Keratinocyte (primary cell): ENCODE measurements around the gene ZMIZ1. TPM values are rescaled to one million over a fixed set of nuclear protein-coding genes. Genes with fewer than 3 reads are reported as not detected.

ENCODE experiments used
- DNase-seq: peaks from one replicate; pipeline ENCODE4 v3.0.0-alpha.2; 2011; ENCODE audit warnings: low read depth, missing footprints, low spot score
- FAIRE-seq: peaks from 2 replicates; lab custom pipeline; 2011; peaks lifted over from hg19 to GRCh38; lab: Jason Lieb, UNC
- H2AFZ ChIP-seq: 2 replicates; pipeline ENCODE4 v1.6.0; 2012; ENCODE audit warnings: low read length, control low read depth, inconsistent platforms; ENCODE audit not compliant: control insufficient read depth
- H3K27ac ChIP-seq: 2 replicates; pipeline ENCODE4 v1.5.1; 2011; ENCODE audit warnings: low read length; ENCODE audit not compliant: control insufficient read depth, insufficient read depth
- H3K27me3 ChIP-seq: 3 replicates; pipeline ENCODE4 v1.6.0; 2011; ENCODE audit warnings: low read length; ENCODE audit not compliant: control insufficient read depth, insufficient read depth; ENCODE audit errors: extremely low read depth
- H3K36me3 ChIP-seq, 2 experiments: 2 replicates in 1 of 2; 3 replicates in 1 of 2; pipeline ENCODE4 v1.5.1; 2011; ENCODE audit warnings: low read length in 2 of 2, mild to moderate bottlenecking in 1 of 2; ENCODE audit not compliant: control insufficient read depth in 2 of 2, insufficient read depth in 2 of 2; ENCODE audit errors: extremely low read depth in 1 of 2
- H3K4me1 ChIP-seq: 3 replicates; pipeline ENCODE4 v1.5.1; 2011; ENCODE audit warnings: low read length; ENCODE audit not compliant: control insufficient read depth, insufficient read depth; ENCODE audit errors: extremely low read depth
- H3K4me2 ChIP-seq: 3 replicates; pipeline ENCODE4 v1.6.0; 2011; ENCODE audit warnings: low read depth, low read length; ENCODE audit not compliant: control insufficient read depth, insufficient read depth; ENCODE audit errors: extremely low read depth
- H3K4me3 ChIP-seq, 3 experiments: fragments of 200-600 bp in 1 of 3; sonication (generic) in 1 of 3; 2 replicates in 2 of 3; 3 replicates in 1 of 3; pipeline ENCODE4 v1.5.1; 2011 to 2016; ENCODE audit warnings: low read length in 3 of 3, mild to moderate bottlenecking in 3 of 3, control low read depth in 2 of 3, inconsistent platforms in 1 of 3, low read depth in 1 of 3, mixed read lengths in 1 of 3, mixed run types in 1 of 3, moderate library complexity in 1 of 3; ENCODE audit not compliant: control insufficient read depth in 2 of 3, insufficient read depth in 2 of 3; ENCODE audit errors: extremely low read depth in 1 of 3
- H3K79me2 ChIP-seq: 2 replicates; pipeline ENCODE4 v1.6.0; 2012; ENCODE audit warnings: low read length; ENCODE audit not compliant: control insufficient read depth, insufficient read depth
- H3K9ac ChIP-seq: 3 replicates; pipeline ENCODE4 v1.6.0; 2011; ENCODE audit warnings: low read length; ENCODE audit not compliant: control insufficient read depth, insufficient read depth; ENCODE audit errors: extremely low read depth
- H3K9me1 ChIP-seq: 3 replicates; pipeline ENCODE4 v1.6.0; 2011; ENCODE audit warnings: low read length; ENCODE audit not compliant: control insufficient read depth, insufficient read depth; ENCODE audit errors: extremely low read depth
- H3K9me3 ChIP-seq: 2 replicates; pipeline ENCODE4 v1.5.1; 2012; ENCODE audit warnings: low read depth, low read length; ENCODE audit not compliant: control insufficient read depth
- H4K20me1 ChIP-seq: 3 replicates; pipeline ENCODE4 v1.6.0; 2011; ENCODE audit warnings: low read length; ENCODE audit not compliant: control insufficient read depth, insufficient read depth; ENCODE audit errors: extremely low read depth
- EZH2 ChIP-seq: IDR thresholded peaks from one replicate; pipeline ENCODE4 v1.6.1; 2012; ENCODE audit warnings: inconsistent platforms, mild to moderate bottlenecking, low read length, moderate library complexity
- dilution Hi-C: fragments of 300-500 bp; cut with MboI; formaldehyde crosslinking; loops from one replicate; pipeline ENCODE4 v1.7.0; 2020; ENCODE audit warnings: low sequenced_read_pairs; ENCODE audit not compliant: extremely low pct_ligation_motif_present
- polyA plus RNA-seq, 5 experiments: library from polyadenylated mRNA; depleted of rRNA in 3 of 5; stranded (reverse) in 3 of 5; stranded (forward) in 1 of 5; unstranded in 1 of 5; fragments of >200 nt; gene quantifications; 1 replicate in 1 of 5; 2 replicates in 3 of 5; 3 replicates in 1 of 5; pipeline versions ENCODE4 v1.2.1 to v1.2.3, GENCODE V29; 2011 to 2012; ENCODE audit warnings: missing spikeins in 2 of 5, low read depth in 1 of 5, low replicate concordance in 1 of 5
- TF ChIP-seq, protein P1 (sequence below), 3 experiments: IDR thresholded peaks in 1 of 3; conservative IDR thresholded peaks in 1 of 3; optimal IDR thresholded peaks in 1 of 3; 2 replicates in 2 of 3; 3 replicates in 1 of 3; pipeline versions ENCODE3 to v1.5.1; 2011; ENCODE audit warnings: low read length in 3 of 3, mild to moderate bottlenecking in 3 of 3, moderate library complexity in 2 of 3, control low read depth in 1 of 3, inconsistent platforms in 1 of 3; ENCODE audit not compliant: insufficient read depth in 2 of 3; ENCODE audit errors: extremely low read depth in 1 of 3

ZMIZ1 gene
- polyA plus RNA-seq, 1 donor (not counting 4 experiments of a cell fraction or from before 2014, with no cell fraction given): 1.8 TPM

DNA sequence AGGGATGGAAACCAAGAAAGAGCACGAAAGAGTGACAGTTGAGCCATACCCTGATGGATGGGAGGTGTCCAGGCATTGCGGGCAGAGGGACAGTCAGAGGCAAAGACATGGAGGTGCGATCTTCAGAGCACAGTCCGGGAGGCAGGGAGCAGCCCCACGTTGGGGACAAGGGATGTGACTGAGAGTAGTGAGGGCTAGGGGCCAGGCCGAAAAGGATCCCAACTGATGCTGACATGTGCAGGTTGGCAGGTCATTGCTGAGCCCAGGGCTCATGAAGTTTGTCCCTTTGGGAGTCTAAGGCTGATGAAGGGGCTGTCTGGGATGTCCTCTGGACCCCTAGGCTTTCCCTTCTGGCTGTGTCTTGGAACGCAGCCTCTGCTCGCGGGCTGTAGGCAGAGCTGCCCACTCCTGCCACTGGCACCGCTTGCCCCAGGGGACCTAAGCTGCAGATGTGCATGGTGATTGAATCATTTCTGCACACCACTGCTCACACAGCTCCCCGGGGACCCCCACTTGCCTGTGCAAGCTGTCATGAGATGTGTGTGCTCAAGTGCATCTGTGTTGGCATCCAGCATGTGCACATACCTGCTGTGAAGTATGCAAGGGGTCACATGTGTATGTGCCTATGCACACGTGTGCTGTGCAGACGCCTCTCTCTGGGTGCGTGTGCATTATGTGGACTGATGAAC is 125.1 kb downstream of the ZMIZ1 start:
- no peak overlapping the region for H3K4me3 ChIP-seq
- TF ChIP-seq, protein P1, sequence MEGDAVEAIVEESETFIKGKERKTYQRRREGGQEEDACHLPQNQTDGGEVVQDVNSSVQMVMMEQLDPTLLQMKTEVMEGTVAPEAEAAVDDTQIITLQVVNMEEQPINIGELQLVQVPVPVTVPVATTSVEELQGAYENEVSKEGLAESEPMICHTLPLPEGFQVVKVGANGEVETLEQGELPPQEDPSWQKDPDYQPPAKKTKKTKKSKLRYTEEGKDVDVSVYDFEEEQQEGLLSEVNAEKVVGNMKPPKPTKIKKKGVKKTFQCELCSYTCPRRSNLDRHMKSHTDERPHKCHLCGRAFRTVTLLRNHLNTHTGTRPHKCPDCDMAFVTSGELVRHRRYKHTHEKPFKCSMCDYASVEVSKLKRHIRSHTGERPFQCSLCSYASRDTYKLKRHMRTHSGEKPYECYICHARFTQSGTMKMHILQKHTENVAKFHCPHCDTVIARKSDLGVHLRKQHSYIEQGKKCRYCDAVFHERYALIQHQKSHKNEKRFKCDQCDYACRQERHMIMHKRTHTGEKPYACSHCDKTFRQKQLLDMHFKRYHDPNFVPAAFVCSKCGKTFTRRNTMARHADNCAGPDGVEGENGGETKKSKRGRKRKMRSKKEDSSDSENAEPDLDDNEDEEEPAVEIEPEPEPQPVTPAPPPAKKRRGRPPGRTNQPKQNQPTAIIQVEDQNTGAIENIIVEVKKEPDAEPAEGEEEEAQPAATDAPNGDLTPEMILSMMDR (optimal IDR thresholded peaks at IDR 0.05 in 1 of 3, IDR thresholded peaks at IDR 0.05 in 1 of 3, conservative IDR thresholded peaks at IDR 0.05 in 1 of 3; ENCODE audit: extremely low read depth in 1 of 3, insufficient read depth in 2 of 3, low read length in 3 of 3): no peak
- no peak for TF ChIP-seq EZH2
- DNase-seq (no peak), FAIRE-seq (no peak)
- dilution Hi-C loops: no loop called here
- H3K79me2 ChIP-seq: no peaks in the 10 kb centered on the region
- H3K36me3 ChIP-seq: peaks cover 5% of the 10 kb centered on the region in 2 experiments
- H3K4me1 ChIP-seq: peaks cover 27% of the 10 kb centered on the region
- no peak overlapping the region for H3K27ac ChIP-seq
- H4K20me1 ChIP-seq: peaks cover 2% of the 10 kb centered on the region
- H3K9me1 ChIP-seq: no peaks in the 10 kb centered on the region
- no peak overlapping the region for H3K4me2 ChIP-seq
- H3K9ac ChIP-seq: no peak overlapping the region
- H3K9me3 ChIP-seq: no peaks in the 10 kb centered on the region
- no peaks in the 10 kb centered on the region for H3K27me3 ChIP-seq
- no peak overlapping the region for H2AFZ ChIP-seq

DNA sequence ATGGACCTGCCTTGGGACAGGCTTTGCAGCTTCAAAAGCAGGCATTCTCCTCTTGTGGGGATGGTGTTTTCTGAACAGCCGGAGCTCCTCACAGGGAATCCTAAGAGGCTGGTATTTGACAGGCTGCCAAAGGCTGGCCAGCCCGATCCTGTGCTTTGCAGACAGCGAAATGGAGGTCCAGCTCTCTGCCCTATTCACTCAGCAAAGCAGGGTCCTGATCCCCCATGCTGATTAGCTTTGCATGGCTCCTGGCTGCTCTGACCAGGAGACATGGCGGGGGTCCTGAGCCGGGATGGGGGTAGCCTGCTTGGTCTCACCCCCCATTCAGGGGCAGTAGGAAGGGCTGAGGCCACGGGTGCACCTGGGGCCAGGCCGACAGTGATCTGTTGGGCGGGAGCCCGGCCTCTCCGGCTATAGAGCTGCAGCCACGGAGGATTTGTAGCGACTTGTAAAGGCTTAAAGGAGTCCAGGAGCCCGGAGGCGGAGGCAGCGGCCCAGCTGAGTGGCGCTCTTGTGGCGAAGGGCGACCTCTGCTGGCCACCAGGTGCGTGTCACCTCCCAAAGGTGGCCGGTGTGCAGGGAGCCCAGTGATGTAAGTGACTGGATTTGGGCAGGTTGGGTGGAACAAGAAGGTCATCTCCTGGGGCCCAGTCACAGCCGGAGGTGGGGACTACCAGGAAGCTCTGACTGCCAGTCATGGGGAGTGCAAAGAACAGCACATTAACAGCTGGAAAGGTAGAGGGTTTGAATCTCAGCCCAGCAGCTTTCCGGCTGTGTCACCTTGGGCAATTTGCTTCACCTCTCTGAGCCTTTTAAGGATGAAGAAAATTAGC is 126.5 kb downstream of the ZMIZ1 start:
- H3K79me2 ChIP-seq: no peaks in the 10 kb centered on the region
- peaks cover 13% of the 10 kb centered on the region for H3K4me1 ChIP-seq
- dilution Hi-C loops: no loop called here
- H3K4me2 ChIP-seq: peak overlapping the region; percentile 41
- peak; percentile 60 for DNase-seq
- peaks cover 5% of the 10 kb centered on the region in 2 experiments for H3K36me3 ChIP-seq
- no peaks in the 10 kb centered on the region for H3K27me3 ChIP-seq
- H3K4me3 ChIP-seq: no peak overlapping the region
- no peak overlapping the region for H3K9ac ChIP-seq
- FAIRE-seq: no peak
- H3K27ac ChIP-seq: no peak overlapping the region
- H3K9me1 ChIP-seq: no peaks in the 10 kb centered on the region
- no peaks in the 10 kb centered on the region for H3K9me3 ChIP-seq
- H4K20me1 ChIP-seq: peaks cover 2% of the 10 kb centered on the region
- no peak overlapping the region for H2AFZ ChIP-seq
- TF ChIP-seq, protein P1 (optimal IDR thresholded peaks at IDR 0.05 in 1 of 3, IDR thresholded peaks at IDR 0.05 in 1 of 3, conservative IDR thresholded peaks at IDR 0.05 in 1 of 3; ENCODE audit: extremely low read depth in 1 of 3, insufficient read depth in 2 of 3, low read length in 3 of 3): peak; percentile 84 to 99 (median 95)
- no peak for TF ChIP-seq EZH2
